RKO (cell line): Measurements from ENCODE around the gene ABTB1.
"Not testable (repeated sequence)": the region's sequence is repeated elsewhere in the genome, so short reads cannot be mapped to it uniquely, and the experiment has no call there.

Source experiments
- DNase-seq: peaks from one replicate; pipeline ENCODE4 v3.0.0-alpha.2; 2016; ENCODE audit warnings: low spot score

Gene ABTB1

DNA sequence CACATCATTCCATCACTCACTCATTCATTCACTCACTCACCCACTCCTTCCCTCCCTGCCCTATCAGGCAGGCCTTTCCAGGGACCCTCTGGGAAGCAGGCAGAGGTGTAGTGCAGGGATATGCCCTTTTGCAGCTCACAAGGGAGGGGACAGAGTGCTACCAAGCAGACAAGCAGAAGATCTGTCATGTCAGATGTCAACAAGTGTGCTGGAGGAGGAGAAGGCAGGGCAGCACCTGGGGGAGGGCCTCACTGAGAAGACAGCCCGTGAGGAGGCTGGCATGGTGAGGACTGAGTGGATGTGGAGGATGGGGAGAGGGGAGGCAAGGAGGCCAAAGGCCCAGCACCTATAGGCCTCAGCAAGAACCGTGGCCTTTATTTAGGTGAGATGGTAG lies 15.3 kb downstream of the ABTB1 start:
- DNase-seq = no peak

GRCh38 chr3:127688416-127689265 lies 15.9 kb downstream of the ABTB1 start:
- no peak for DNase-seq

DNA sequence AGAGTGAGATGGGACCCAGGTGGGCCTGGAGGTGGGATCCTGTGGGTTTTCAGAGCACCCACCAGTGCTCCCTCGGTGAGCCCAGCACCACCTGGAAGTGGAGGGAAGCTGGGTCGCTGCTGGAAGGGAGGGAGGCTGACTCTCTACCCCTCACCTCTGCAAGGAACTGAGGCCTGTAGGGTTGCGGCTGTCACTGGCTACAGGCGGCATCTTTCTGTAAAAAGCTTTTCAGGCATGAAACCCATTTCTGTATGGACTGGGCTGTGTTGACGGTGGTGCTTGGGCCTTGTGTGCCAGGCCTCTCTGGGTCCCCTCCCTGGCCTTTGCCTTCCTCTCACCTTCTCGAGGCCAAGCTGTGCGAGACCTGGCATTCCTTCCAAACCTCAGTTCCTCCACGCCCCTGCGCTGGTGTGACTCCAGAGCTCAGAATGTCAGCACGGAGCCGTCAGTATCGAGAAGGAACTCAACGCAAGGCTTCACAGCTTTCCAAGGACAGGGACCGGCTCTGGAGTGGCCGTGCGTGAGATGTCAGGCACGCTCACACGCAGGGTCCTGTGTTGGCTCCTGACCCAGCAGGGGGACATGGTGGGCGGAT lies 16.6 kb downstream of the ABTB1 start:
- DNase-seq = no peak

DNA sequence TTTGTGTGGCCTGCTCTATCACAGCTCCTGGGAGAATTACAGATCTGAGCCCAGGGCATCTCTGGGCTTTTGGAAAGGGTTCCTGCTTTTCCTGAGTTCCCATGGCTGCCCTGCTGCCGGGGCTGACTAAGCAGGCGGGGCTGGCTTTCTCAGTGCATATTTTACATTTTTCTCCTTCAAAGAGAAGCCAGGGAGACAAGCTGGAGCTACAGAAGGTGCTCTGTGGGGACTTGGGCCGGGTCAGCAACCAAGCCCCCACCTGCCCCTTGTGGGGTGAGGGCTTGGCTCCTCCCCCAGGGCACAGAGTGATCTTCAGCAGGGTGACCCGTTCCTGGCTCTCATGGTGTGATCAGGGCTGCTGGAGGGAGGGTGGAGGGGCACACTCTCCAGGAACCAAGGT lies 17.4 kb downstream of the ABTB1 start:
- DNase-seq = no peak

DNA sequence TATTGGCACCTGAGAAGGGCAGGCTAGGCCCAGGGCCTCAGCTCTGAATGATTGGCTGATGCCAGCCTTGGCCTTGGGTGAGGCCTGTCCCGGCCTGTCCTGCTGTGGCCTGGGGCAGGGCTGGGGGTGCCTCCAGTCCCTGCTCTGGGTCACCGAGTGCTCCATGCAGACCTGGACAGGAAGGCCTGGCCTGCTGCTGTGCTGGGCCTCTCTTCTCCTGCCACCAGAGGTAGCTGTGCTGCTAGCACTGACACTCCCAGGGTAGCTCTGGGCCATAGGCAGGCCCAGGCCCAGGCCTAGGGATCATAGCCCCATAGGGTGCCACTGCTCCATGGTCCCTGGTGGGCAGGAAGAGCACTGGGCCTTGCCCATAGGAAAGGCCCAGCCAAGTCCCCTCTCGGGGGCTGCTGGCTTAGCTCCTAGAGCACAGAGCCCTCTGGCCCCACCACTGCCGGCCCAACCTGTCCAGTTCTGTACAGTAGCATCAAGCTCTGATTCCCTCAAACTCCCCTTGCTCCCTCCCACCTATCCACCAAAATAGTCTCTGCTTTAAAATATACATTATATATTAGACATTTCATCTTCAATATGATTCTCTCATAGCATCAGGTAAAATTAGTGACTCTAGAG lies 18.2 kb downstream of the ABTB1 start:
- peak; percentile 61 for DNase-seq

- no peak for DNase-seq
These were observed 18.7 kb downstream of the ABTB1 start for GRCh38 chr3:127691489-127691888.

- no peak for DNase-seq
These were observed 19.2 kb downstream of the ABTB1 start for GRCh38 chr3:127691974-127692373.

GRCh38 chr3:127692501-127693335 lies 20.0 kb downstream of the ABTB1 start:
- DNase-seq = no peak

DNA sequence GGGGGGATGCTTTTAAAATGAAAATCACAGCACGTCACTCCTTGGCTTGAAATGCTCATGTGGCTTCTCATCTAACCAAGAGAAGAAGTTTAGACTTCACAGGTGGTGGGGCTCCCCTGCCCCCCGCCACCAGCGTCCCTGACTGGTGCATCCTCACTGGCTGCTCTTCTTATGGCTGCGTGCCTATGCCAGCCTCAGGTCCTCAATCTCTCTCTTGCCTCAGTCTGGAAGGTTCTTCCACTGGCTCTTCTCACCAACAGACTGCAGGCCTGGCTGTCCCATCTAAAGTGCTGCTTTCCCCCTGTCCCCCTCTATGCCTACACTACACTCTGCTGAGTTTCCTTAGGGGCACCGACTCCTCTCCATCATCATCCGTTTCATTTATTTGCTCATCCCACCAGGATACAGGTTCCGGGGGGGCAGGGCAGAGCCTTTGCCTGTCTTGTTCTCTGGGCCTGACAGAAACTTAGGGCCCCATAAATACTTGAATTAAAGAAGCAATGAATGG lies 20.6 kb downstream of the ABTB1 start:
- DNase-seq = no peak

- peak; percentile 62 for DNase-seq
These were observed 21.9 kb downstream of the ABTB1 start for GRCh38 chr3:127694467-127695215.

- peak; percentile 60 for DNase-seq
These were observed 24.9 kb downstream of the ABTB1 start for GRCh38 chr3:127697551-127698240.

- no peak for DNase-seq
These were observed 25.5 kb downstream of the ABTB1 start for GRCh38 chr3:127698286-127698685.

DNA sequence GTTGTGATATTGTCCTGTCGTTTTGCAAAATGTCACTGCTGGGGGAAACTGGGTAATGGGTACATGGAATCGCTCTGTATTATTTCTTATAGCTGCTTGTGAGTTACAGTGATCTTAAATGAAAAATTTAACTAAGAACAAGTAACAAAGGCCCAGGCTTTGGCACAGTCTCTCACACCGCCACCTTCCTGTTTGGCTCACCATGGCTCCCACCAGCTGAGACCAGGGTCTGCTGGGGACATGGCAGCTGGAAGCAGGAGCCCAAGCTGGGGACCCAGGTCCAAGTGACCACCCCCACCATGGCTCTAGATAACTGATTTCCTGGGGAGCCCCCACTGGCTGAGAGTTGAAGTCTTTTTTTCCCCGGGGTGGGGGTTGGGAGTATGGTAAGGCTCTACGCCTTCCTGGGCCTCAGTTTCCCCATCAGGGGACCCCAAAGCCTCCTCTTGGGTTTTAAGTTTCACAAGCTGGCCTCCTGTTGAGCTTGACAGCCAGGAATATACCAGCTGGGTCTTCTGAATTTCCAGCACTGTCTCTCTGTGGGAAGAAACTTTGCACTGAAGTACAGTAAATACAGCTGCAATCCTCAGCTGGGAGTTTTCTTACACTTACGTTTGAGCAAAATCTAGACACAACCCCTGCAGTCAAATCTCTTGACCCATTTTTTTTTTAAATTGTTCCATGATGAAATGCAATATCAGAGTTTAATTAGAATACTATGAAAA lies 26.1 kb downstream of the ABTB1 start:
- DNase-seq = no peak

GRCh38 chr3:127699416-127700300 lies 26.9 kb downstream of the ABTB1 start:
- DNase-seq = no peak

DNA sequence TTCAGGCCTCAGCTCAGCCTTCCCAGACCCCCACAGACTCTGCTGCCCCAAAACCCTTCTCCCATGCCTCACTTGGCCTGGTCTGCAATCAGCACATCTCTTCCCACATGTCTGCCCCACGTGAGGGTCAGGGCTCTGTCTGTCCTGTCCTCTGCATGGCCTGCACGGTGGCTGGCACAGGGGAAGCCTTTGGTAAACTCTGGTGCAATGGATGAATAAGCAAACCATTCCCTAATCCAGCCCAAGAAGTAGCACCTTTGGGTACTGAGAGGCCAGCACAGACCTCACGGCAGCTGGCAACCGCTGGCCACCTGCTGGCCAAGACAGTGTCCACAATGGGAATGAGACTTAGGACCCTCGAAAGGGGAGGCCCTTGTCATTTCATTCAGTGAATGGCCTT lies 27.7 kb downstream of the ABTB1 start:
- DNase-seq = no peak

DNA sequence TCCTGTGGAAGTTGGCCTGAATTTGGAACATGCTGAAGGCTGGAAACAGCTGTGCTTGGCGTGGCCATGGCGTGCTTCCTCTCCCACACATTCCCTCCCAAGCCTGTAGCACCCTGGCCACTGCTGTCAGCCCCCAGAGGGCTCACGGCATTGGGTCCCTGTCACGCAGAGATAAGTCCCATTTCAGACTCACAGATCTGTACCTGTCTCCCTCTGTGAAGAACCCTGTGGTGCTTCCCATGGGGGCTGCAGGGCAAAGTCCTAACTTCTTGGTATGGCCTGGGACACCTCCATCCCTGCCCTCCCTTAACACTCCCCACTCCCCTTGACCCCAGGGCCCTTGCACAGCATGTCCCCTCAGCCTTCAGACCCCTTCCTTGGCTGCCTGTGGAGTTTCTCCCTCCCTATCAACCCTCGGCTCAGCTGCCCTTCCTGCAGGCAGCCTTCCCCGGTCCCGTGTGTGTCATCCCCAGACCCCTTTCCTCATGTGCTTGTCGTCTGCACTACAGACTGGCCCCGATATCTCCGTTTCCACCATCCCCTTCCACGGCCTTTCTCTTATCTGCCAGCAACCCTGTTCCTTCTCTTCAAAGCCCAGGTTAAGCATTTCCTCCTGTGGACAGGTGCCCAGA lies 28.6 kb downstream of the ABTB1 start:
- DNase-seq = no peak

DNA sequence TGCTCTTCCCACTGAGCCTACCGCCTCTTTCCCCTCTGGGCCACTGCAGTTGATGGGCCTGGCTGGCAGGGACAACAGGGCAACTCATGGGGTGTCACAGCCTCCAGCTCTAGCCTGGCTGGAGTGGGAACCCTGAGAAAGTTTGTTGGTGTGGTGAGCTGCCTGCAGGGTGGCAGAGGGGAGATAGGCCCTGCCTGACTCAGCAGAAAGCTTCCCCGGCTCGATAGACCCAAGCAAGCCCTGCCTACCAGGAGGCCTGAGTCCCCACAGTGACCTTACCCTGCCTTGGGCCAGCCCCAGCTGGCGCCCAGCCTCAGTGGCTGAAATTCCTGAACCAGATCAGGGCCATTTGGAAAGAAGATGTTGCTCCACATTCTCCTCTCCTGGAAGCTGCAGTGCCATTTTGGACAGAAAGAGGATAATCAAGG lies 29.4 kb downstream of the ABTB1 start:
- DNase-seq = no peak

DNA sequence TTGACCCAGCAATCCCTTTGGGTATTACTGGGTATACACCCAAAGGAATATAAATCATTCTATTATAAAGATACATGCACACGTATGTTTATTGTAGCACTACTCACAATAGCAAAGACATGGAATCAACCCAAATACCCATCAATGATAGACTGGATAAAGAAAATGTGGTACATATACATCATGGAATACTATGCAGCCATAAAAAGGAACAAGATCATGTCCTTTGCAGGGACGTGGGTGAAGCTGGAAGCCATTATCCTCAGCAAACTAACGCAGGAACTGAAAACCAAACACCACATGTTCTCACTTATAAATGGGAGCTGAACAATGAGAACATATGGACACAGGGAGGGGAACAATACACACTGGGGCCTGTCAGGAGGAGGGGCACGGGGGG lies 32.1 kb downstream of the ABTB1 start:
- DNase-seq = not testable (repeated sequence)

- no peak for DNase-seq
These were observed 33.6 kb downstream of the ABTB1 start for GRCh38 chr3:127706312-127706711.
